ENCODE results near the gene CACNA1S. TPM values are rescaled to one million over a fixed set of nuclear protein-coding genes. Genes with fewer than 3 reads are reported as not detected.

CACNA1S gene
- total and polyA plus RNA-seq, 2 of the 13 experiments (the other 11 are each of a cell fraction or from before 2014, with no cell fraction given): not detected

DNA sequence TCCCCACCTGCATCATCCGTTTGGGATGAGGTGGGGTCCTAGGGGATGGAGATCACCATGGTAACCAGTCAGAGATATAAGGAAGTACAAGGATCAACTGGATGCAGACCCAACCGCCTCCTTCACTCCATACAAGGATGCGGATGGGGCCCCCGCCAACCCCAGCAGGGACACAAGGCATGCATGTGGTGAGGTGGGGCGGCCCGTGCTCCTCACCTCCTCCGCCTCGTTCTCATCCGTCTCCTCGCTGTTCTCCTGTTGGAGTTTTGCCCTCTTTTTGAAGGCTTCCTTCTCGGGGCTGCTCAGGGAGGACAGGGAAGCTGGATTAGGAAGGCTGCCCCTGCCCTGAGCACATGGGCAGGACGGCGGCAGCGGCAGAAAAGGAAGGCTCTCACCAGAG is 112.6 kb downstream of the CACNA1S start:
- ChIA-PET POLR2A (no interaction called here), CTCF (ENCODE audit: low intra/inter-chr PET ratio, low total read pairs) (no interaction called here)
- no TSS peak for BruUV-seq (replicated peaks)
- WGBS (ENCODE audit: low lambda C conversion rate): 74% methylated on average over 10 of the region's 14 CpGs
- H3K4me3 ChIP-seq (replicated peaks in 1 of 3; ENCODE audit: insufficient read depth in 1 of 3, low read depth in 2 of 3, low read length in 3 of 3): no peak overlapping the region
- DNase-seq (ENCODE audit: low spot score) (no peak), ATAC-seq (no peak), FAIRE-seq (no peak)
- no peak overlapping the region for H2AFZ ChIP-seq (ENCODE audit: low read length)
- H3K27ac ChIP-seq (ENCODE audit: extremely low read length, insufficient read depth, low read length): no peak overlapping the region
- in situ Hi-C loops (cut with HindIII; ENCODE audit: extremely low pct_ligation_motif_present, low pct_unique_long_range_greater_than_20kb) (no loop called here), intact Hi-C loops (cut with micrococcal nuclease; ENCODE audit: unreplicated experiment) (no loop called here)
- no peaks in the 10 kb centered on the region for H3K4me1 ChIP-seq (ENCODE audit: insufficient read depth, low read length)
- no peak overlapping the region for H3K4me2 ChIP-seq (ENCODE audit: low read depth, low read length)
- no peaks in the 10 kb centered on the region for H4K20me1 ChIP-seq (ENCODE audit: insufficient read depth, low read length)
- no peaks in the 10 kb centered on the region for H3K9me3 ChIP-seq (ENCODE audit: low read length)
- no peak overlapping the region for H3K9ac ChIP-seq (ENCODE audit: insufficient read depth, low read depth, low read length)
- H3K27me3 ChIP-seq (ENCODE audit: control insufficient read depth in 1 of 2, insufficient read depth in 2 of 2, low read length in 2 of 2): no peaks in the 10 kb centered on the region; a peak in 1 of 5 replicates
- no peaks in the 10 kb centered on the region for H3K36me3 ChIP-seq (replicated peaks in 1 of 2; ENCODE audit: control insufficient read depth in 1 of 2, insufficient read depth in 2 of 2, low read length in 2 of 2)
- TF ChIP-seq MAF1 (CRISPR knock-in tag; IDR thresholded peaks at IDR 0.05; ENCODE audit: borderline replicate concordance) (no peak), ZNF143 (CRISPR knock-in tag; IDR thresholded peaks at IDR 0.05) (no peak), ZFP90 (CRISPR knock-in tag; IDR thresholded peaks at IDR 0.05; ENCODE audit: borderline replicate concordance) (no peak)
- H3K79me2 ChIP-seq (ENCODE audit: insufficient read depth, low read length): no peaks in the 10 kb centered on the region

DNA sequence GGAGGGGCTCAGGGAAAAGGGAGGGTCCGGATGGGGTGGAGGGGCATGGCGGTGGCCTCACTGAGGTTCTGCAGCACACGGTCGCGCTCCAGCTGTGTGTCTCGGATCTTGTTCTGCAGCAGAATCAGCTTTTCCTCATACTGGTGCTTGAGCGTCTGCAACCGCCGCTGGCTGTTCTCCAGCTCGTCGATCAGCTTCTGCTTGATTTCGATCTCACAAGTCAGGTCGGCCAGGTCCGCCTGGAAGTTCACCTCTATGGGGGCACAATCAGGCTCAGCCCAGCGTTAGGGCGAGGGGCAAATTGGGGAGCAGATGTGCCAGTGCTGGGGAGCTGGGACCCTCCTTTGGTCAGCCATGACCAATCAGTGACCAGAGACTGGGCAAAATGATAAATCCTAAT is 113.9 kb downstream of the CACNA1S start:
- Histone ChIP-seq H3K9me3 (ENCODE audit: low read length) (no peaks in the 10 kb centered on the region), H3K4me1 (ENCODE audit: insufficient read depth, low read length) (no peaks in the 10 kb centered on the region), H3K27ac (ENCODE audit: extremely low read length, insufficient read depth, low read length) (no peak overlapping the region), H3K4me2 (ENCODE audit: low read depth, low read length) (no peak overlapping the region), H4K20me1 (ENCODE audit: insufficient read depth, low read length) (no peaks in the 10 kb centered on the region), H3K36me3 (replicated peaks in 1 of 2; ENCODE audit: control insufficient read depth in 1 of 2, insufficient read depth in 2 of 2, low read length in 2 of 2) (no peaks in the 10 kb centered on the region), H3K4me3 (replicated peaks in 1 of 3; ENCODE audit: insufficient read depth in 1 of 3, low read depth in 2 of 3, low read length in 3 of 3) (no peak overlapping the region), H3K79me2 (ENCODE audit: insufficient read depth, low read length) (no peaks in the 10 kb centered on the region), H2AFZ (ENCODE audit: low read length) (no peak overlapping the region), H3K27me3 (ENCODE audit: control insufficient read depth in 1 of 2, insufficient read depth in 2 of 2, low read length in 2 of 2) (no peaks in the 10 kb centered on the region; a peak in 1 of 5 replicates), H3K9ac (ENCODE audit: insufficient read depth, low read depth, low read length) (no peak overlapping the region)
- ChIA-PET CTCF (ENCODE audit: low intra/inter-chr PET ratio, low total read pairs) (no interaction called here), POLR2A (no interaction called here)
- FAIRE-seq (no peak), ATAC-seq (no peak), DNase-seq (ENCODE audit: low spot score) (no peak)
- in situ Hi-C loops (cut with HindIII; ENCODE audit: extremely low pct_ligation_motif_present, low pct_unique_long_range_greater_than_20kb) (no loop called here), intact Hi-C loops (cut with micrococcal nuclease; ENCODE audit: unreplicated experiment) (no loop called here)
- 60% methylated on average over 2 of the region's 16 CpGs for WGBS (ENCODE audit: low lambda C conversion rate)
- BruUV-seq (replicated peaks): no TSS peak
- TF ChIP-seq, protein P1, sequence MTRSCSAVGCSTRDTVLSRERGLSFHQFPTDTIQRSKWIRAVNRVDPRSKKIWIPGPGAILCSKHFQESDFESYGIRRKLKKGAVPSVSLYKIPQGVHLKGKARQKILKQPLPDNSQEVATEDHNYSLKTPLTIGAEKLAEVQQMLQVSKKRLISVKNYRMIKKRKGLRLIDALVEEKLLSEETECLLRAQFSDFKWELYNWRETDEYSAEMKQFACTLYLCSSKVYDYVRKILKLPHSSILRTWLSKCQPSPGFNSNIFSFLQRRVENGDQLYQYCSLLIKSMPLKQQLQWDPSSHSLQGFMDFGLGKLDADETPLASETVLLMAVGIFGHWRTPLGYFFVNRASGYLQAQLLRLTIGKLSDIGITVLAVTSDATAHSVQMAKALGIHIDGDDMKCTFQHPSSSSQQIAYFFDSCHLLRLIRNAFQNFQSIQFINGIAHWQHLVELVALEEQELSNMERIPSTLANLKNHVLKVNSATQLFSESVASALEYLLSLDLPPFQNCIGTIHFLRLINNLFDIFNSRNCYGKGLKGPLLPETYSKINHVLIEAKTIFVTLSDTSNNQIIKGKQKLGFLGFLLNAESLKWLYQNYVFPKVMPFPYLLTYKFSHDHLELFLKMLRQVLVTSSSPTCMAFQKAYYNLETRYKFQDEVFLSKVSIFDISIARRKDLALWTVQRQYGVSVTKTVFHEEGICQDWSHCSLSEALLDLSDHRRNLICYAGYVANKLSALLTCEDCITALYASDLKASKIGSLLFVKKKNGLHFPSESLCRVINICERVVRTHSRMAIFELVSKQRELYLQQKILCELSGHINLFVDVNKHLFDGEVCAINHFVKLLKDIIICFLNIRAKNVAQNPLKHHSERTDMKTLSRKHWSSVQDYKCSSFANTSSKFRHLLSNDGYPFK (CRISPR knock-in tag; IDR thresholded peaks at IDR 0.05; ENCODE audit: borderline replicate concordance): no peak
- no peak for TF ChIP-seq ZNF264 (CRISPR knock-in tag; IDR thresholded peaks at IDR 0.05)
- TF ChIP-seq, protein P2, sequence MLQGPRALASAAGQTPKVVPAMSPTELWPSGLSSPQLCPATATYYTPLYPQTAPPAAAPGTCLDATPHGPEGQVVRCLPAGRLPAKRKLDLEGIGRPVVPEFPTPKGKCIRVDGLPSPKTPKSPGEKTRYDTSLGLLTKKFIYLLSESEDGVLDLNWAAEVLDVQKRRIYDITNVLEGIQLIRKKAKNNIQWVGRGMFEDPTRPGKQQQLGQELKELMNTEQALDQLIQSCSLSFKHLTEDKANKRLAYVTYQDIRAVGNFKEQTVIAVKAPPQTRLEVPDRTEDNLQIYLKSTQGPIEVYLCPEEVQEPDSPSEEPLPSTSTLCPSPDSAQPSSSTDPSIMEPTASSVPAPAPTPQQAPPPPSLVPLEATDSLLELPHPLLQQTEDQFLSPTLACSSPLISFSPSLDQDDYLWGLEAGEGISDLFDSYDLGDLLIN (CRISPR knock-in tag; IDR thresholded peaks at IDR 0.05; ENCODE audit: borderline replicate concordance): no peak
- TF ChIP-seq MYC (CRISPR knock-in tag; IDR thresholded peaks at IDR 0.05; ENCODE audit: borderline replicate concordance): no peak
- no peak for TF ChIP-seq ZNF747 (CRISPR knock-in tag; IDR thresholded peaks at IDR 0.05; ENCODE audit: borderline replicate concordance)
- TF ChIP-seq, protein P3, sequence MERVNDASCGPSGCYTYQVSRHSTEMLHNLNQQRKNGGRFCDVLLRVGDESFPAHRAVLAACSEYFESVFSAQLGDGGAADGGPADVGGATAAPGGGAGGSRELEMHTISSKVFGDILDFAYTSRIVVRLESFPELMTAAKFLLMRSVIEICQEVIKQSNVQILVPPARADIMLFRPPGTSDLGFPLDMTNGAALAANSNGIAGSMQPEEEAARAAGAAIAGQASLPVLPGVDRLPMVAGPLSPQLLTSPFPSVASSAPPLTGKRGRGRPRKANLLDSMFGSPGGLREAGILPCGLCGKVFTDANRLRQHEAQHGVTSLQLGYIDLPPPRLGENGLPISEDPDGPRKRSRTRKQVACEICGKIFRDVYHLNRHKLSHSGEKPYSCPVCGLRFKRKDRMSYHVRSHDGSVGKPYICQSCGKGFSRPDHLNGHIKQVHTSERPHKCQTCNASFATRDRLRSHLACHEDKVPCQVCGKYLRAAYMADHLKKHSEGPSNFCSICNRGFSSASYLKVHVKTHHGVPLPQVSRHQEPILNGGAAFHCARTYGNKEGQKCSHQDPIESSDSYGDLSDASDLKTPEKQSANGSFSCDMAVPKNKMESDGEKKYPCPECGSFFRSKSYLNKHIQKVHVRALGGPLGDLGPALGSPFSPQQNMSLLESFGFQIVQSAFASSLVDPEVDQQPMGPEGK (CRISPR knock-in tag; IDR thresholded peaks at IDR 0.05): no peak
- no peak for TF ChIP-seq ZNF556 (CRISPR knock-in tag; IDR thresholded peaks at IDR 0.05; ENCODE audit: borderline replicate concordance)
- no peak for TF ChIP-seq REPIN1 (CRISPR knock-in tag; IDR thresholded peaks at IDR 0.05; ENCODE audit: borderline replicate concordance, low read depth)
- TF ChIP-seq KLF6 (CRISPR knock-in tag; IDR thresholded peaks at IDR 0.05): no peak
- TF ChIP-seq NFE2 (CRISPR knock-in tag; IDR thresholded peaks at IDR 0.05): no peak
- no peak for TF ChIP-seq CHD4 (IDR thresholded peaks at IDR 0.05; ENCODE audit: borderline replicate concordance, low read length)
